SK-N-SH treated with all-trans-retinoic acid at 6 μM for 48 hours (cell line): ENCODE measurements around the gene SLC22A12.

Source experiments
- BACH2 ChIP-seq: fragments of 250-450 bp; sonication (Bioruptor Pico); IDR thresholded peaks from 2 replicates; pipeline ENCODE4 v1.9.0; 2021; ENCODE audit warnings: mild to moderate bottlenecking, borderline replicate concordance
- CREB5 ChIP-seq: fragments of 250-450 bp; sonication (Bioruptor Pico); IDR thresholded peaks from 2 replicates; pipeline ENCODE4 v1.5.1; 2020; ENCODE audit warnings: low read depth, mild to moderate bottlenecking, moderate library complexity
- GLIS3 ChIP-seq: fragments of 250-450 bp; sonication (Bioruptor Pico); IDR thresholded peaks from 2 replicates; pipeline ENCODE4 v1.5.0; 2020; ENCODE audit warnings: mild to moderate bottlenecking, moderate library complexity
- ISL1 ChIP-seq: fragments of 250-450 bp; sonication (Bioruptor Pico); IDR thresholded peaks from 2 replicates; pipeline ENCODE4 v2.1.2; 2022; ENCODE audit warnings: mild to moderate bottlenecking, moderate library complexity
- POU6F1 ChIP-seq: fragments of 250-450 bp; sonication (Bioruptor Pico); IDR thresholded peaks from 2 replicates; pipeline ENCODE4 v1.8.0; 2021; ENCODE audit warnings: low read depth, mild to moderate bottlenecking, moderate library complexity, borderline replicate concordance
- SNAI2 ChIP-seq: fragments of 250-450 bp; sonication (Bioruptor Pico); IDR thresholded peaks from 2 replicates; pipeline ENCODE4 v1.5.0; 2020; ENCODE audit warnings: mild to moderate bottlenecking, moderate library complexity
- TCF4 ChIP-seq: fragments of 250-450 bp; sonication (Bioruptor Pico); IDR thresholded peaks from 2 replicates; pipeline ENCODE4 v1.8.0; 2021; ENCODE audit warnings: mild to moderate bottlenecking, moderate library complexity, borderline replicate concordance
- TOX ChIP-seq: fragments of 250-450 bp; sonication (Bioruptor Pico); IDR thresholded peaks from 2 replicates; pipeline ENCODE4 v1.8.0; 2021; ENCODE audit warnings: mild to moderate bottlenecking, moderate library complexity, borderline replicate concordance
- ZFP3 ChIP-seq: fragments of 250-450 bp; sonication (Bioruptor Pico); IDR thresholded peaks from 2 replicates; pipeline ENCODE4 v1.5.0; 2020; ENCODE audit warnings: mild to moderate bottlenecking, moderate library complexity
- ZFP30 ChIP-seq: fragments of 450-650 bp; formaldehyde crosslinking; IDR thresholded peaks from 2 replicates; pipeline ENCODE4 v1.5.0; 2022; ENCODE audit warnings: mild to moderate bottlenecking, moderate library complexity
- TF ChIP-seq, protein P1 (sequence below): fragments of 250-450 bp; sonication (Bioruptor Pico); IDR thresholded peaks from 2 replicates; pipeline ENCODE4 v1.8.0; 2020; ENCODE audit warnings: mild to moderate bottlenecking, moderate library complexity, borderline replicate concordance
- TF ChIP-seq, protein P2 (sequence below): fragments of 250-450 bp; sonication (Bioruptor Pico); IDR thresholded peaks from 2 replicates; pipeline ENCODE4 v1.5.1; 2021; ENCODE audit warnings: mild to moderate bottlenecking, moderate library complexity

DNA sequence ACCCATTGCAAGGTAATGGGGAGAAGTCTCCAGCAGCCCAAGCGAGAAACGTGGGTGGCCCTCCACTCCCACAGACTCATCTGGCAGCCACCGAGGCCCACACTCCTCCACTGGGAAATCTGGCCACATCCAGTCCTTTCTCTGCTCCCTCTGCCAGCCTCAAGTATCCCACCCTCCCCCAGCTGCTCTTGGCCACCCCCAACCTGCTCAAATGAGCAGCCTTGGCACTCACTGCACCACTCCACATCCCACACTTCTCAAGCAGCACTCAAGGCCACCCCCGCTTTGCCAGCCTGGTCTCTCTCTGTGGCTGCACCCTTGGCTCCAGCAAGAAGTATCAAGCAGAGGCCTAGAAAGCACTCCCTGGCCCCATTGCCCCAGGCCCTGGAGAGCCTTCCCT, 28.2 kb downstream of the SLC22A12 start:
- no peak for TF ChIP-seq CREB5 (CRISPR knock-in tag)
- TF ChIP-seq, protein P1, sequence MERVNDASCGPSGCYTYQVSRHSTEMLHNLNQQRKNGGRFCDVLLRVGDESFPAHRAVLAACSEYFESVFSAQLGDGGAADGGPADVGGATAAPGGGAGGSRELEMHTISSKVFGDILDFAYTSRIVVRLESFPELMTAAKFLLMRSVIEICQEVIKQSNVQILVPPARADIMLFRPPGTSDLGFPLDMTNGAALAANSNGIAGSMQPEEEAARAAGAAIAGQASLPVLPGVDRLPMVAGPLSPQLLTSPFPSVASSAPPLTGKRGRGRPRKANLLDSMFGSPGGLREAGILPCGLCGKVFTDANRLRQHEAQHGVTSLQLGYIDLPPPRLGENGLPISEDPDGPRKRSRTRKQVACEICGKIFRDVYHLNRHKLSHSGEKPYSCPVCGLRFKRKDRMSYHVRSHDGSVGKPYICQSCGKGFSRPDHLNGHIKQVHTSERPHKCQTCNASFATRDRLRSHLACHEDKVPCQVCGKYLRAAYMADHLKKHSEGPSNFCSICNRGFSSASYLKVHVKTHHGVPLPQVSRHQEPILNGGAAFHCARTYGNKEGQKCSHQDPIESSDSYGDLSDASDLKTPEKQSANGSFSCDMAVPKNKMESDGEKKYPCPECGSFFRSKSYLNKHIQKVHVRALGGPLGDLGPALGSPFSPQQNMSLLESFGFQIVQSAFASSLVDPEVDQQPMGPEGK (CRISPR knock-in tag) = no peak
- no peak for TF ChIP-seq SNAI2 (CRISPR knock-in tag)
- TF ChIP-seq TCF4 (CRISPR knock-in tag) = no peak
- TF ChIP-seq, protein P2, sequence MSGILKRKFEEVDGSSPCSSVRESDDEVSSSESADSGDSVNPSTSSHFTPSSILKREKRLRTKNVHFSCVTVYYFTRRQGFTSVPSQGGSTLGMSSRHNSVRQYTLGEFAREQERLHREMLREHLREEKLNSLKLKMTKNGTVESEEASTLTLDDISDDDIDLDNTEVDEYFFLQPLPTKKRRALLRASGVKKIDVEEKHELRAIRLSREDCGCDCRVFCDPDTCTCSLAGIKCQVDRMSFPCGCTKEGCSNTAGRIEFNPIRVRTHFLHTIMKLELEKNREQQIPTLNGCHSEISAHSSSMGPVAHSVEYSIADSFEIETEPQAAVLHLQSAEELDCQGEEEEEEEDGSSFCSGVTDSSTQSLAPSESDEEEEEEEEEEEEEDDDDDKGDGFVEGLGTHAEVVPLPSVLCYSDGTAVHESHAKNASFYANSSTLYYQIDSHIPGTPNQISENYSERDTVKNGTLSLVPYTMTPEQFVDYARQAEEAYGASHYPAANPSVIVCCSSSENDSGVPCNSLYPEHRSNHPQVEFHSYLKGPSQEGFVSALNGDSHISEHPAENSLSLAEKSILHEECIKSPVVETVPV (CRISPR knock-in tag) = no peak
- no peak for TF ChIP-seq ZFP3 (CRISPR knock-in tag)
- TF ChIP-seq ZFP30 (CRISPR knock-in tag) = no peak
- no peak for TF ChIP-seq GLIS3 (CRISPR knock-in tag)
- TF ChIP-seq ISL1 (CRISPR knock-in tag) = no peak
- TF ChIP-seq TOX (CRISPR knock-in tag) = no peak
- no peak for TF ChIP-seq POU6F1 (CRISPR knock-in tag)
- no peak for TF ChIP-seq BACH2 (CRISPR knock-in tag)
